Measurements from ENCODE around the gene SPDEF. TPM values are rescaled to one million over a fixed set of nuclear protein-coding genes. Genes with fewer than 3 reads are reported as not detected.

The SPDEF gene
- total and polyA plus RNA-seq, 10 of the 15 experiments (the other 5 are each of a cell fraction or from before 2014, with no cell fraction given) = not detected

- no peak overlapping the region for H3K4me2 ChIP-seq (ENCODE audit: control insufficient read depth, insufficient read depth)
- no peak overlapping the region for H2AFZ ChIP-seq (ENCODE audit: control insufficient read depth, low read depth, low read length)
- H3K4me1 ChIP-seq (ENCODE audit: control insufficient read depth, insufficient read depth, low read length) = no peaks in the 10 kb centered on the region
- no peak overlapping the region for H3K27ac ChIP-seq (ENCODE audit: control insufficient read depth, insufficient read depth)
- ChIA-PET POLR2A (no interaction called here), SMC1A (ENCODE audit: uncharacterized antibody, unreplicated experiment) (interaction anchor here (1.5 kb wide), 1 partner anchor 575 kb away, joined by 3 read pairs; no protein-coding TSS in a partner anchor), CTCF (interaction anchor here (0.8 to 1.4 kb wide), 3 partner anchors 50 to 98 kb away, joined by 3 to 5 read pairs (median 5); no protein-coding TSS in a partner anchor), RAD21 (ENCODE audit: unreplicated experiment) (no interaction called here)
- TF ChIP-seq TBL1XR1 (IDR thresholded peaks at IDR 0.05; ENCODE audit: low read depth, low read length) (no peak), KAT2A (conservative IDR thresholded peaks at IDR 0.05; ENCODE audit: control insufficient read depth, low read depth, low read length) (no peak)
- DNase-seq (ENCODE audit: low read depth, low spot score) (no peak), ATAC-seq (no peak), FAIRE-seq (no peak)
- H3K9me3 ChIP-seq (replicated peaks; ENCODE audit: control insufficient read depth, insufficient read depth, low read length) = no peaks in the 10 kb centered on the region
- no peak overlapping the region for H3K4me3 ChIP-seq
- H3K36me3 ChIP-seq (ENCODE audit: control insufficient read depth in 2 of 2, insufficient read depth in 2 of 2, low read length in 1 of 2) = no peaks in the 10 kb centered on the region
- in situ Hi-C loops (cut with MboI) = no loop called here
- BruUV-seq (replicated peaks) = no TSS peak
- H4K20me1 ChIP-seq (ENCODE audit: control insufficient read depth, insufficient read depth) = no peaks in the 10 kb centered on the region
- H3K79me2 ChIP-seq (ENCODE audit: control insufficient read depth, insufficient read depth, low read length) = no peaks in the 10 kb centered on the region
- intact Hi-C loops (cut with micrococcal nuclease; ENCODE audit: unreplicated experiment) = no loop called here
- 28% methylated on average over 4 of the region's 4 CpGs for whole genome bisulfite sequencing (ENCODE audit: insufficient coverage, insufficient replicate concordance, low lambda C conversion rate, missing lambda C conversion rate)
- no peak overlapping the region for H3K9ac ChIP-seq (ENCODE audit: control insufficient read depth, insufficient read depth, low read length)
- no peaks in the 10 kb centered on the region; a peak in 1 of 4 replicates for H3K27me3 ChIP-seq (replicated peaks in 1 of 2; ENCODE audit: control insufficient read depth in 2 of 2, insufficient read depth in 2 of 2, low read length in 1 of 2)
Measured at GRCh38 chr6:34558172-34558714, 2.1 kb upstream of the SPDEF start.

GRCh38 chr6:34557228-34557627 lies 1.1 kb upstream of the SPDEF start:
- POLR2A ChIA-PET = no interaction called here
- H2AFZ ChIP-seq (ENCODE audit: control insufficient read depth, low read depth, low read length) = no peak overlapping the region
- no peak for FAIRE-seq

More at GRCh38 chr6:34557228-34557627, 1.1 kb upstream of the SPDEF start:
- Histone ChIP-seq H3K36me3 (ENCODE audit: control insufficient read depth in 2 of 2, insufficient read depth in 2 of 2, low read length in 1 of 2) (no peaks in the 10 kb centered on the region), H3K79me2 (ENCODE audit: control insufficient read depth, insufficient read depth, low read length) (no peaks in the 10 kb centered on the region), H3K4me1 (ENCODE audit: control insufficient read depth, insufficient read depth, low read length) (no peaks in the 10 kb centered on the region), H3K27ac (ENCODE audit: control insufficient read depth, insufficient read depth) (no peak overlapping the region), H4K20me1 (ENCODE audit: control insufficient read depth, insufficient read depth) (no peaks in the 10 kb centered on the region), H3K4me2 (ENCODE audit: control insufficient read depth, insufficient read depth) (no peak overlapping the region), H3K4me3 (no peak overlapping the region), H3K9ac (ENCODE audit: control insufficient read depth, insufficient read depth, low read length) (no peak overlapping the region), H3K9me3 (replicated peaks; ENCODE audit: control insufficient read depth, insufficient read depth, low read length) (no peaks in the 10 kb centered on the region), H3K27me3 (replicated peaks in 1 of 2; ENCODE audit: control insufficient read depth in 2 of 2, insufficient read depth in 2 of 2, low read length in 1 of 2) (no peaks in the 10 kb centered on the region; a peak in 1 of 4 replicates)
- DNase-seq (ENCODE audit: low read depth, low spot score) = no peak
- ChIA-PET RAD21 (ENCODE audit: unreplicated experiment) (no interaction called here), CTCF (no interaction called here), SMC1A (ENCODE audit: uncharacterized antibody, unreplicated experiment) (interaction anchor here (1.5 kb wide), 1 partner anchor 576 kb away, joined by 3 read pairs; no protein-coding TSS in a partner anchor)
- TF ChIP-seq REST (IDR thresholded peaks at IDR 0.05; ENCODE audit: low read depth, low read length) (no peak), RCOR1 (conservative IDR thresholded peaks at IDR 0.05; ENCODE audit: low read depth, low read length) (no peak), MYC (IDR thresholded peaks at IDR 0.05; ENCODE audit: insufficient read depth, insufficient read length, insufficient replicate concordance, low read length, severe bottlenecking) (no peak), CBFB (IDR thresholded peaks at IDR 0.05; ENCODE audit: low read depth) (no peak)
- 32% methylated on average over 9 of the region's 9 CpGs for WGBS (ENCODE audit: insufficient coverage, insufficient replicate concordance, low lambda C conversion rate, missing lambda C conversion rate)
- intact Hi-C loops (cut with micrococcal nuclease; ENCODE audit: unreplicated experiment) = no loop called here
- BruUV-seq (replicated peaks) = no TSS peak
- in situ Hi-C loops (cut with MboI) = no loop called here
- no peak for ATAC-seq

All from GM12878 (cell line).